ENCODE data around the gene OR2D2.

Gene OR2D2, protein sequence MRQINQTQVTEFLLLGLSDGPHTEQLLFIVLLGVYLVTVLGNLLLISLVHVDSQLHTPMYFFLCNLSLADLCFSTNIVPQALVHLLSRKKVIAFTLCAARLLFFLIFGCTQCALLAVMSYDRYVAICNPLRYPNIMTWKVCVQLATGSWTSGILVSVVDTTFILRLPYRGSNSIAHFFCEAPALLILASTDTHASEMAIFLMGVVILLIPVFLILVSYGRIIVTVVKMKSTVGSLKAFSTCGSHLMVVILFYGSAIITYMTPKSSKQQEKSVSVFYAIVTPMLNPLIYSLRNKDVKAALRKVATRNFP

GRCh38 chr11:6892400-6892799 is at the start of gene OR2D2:
OR2D2 (minus strand) TSS chr11:6892500; CDS start chr11:6892500, 0 bp downstream.
- H3K9me3 ChIP-seq (ENCODE audit: control insufficient read depth in 1 of 2, low read length in 2 of 2), result peaks cover 0 to 2% of the 10 kb centered on the region in 2 donors
- no peak within 1 kb of the TSS for H3K4me3 ChIP-seq (ENCODE audit: low read depth in 1 of 2, low read length in 2 of 2)
- no peak within 1 kb of the TSS for H3K27ac ChIP-seq (ENCODE audit: low read length)
- no peaks in the 10 kb centered on the region for H3K27me3 ChIP-seq (ENCODE audit: low read depth, low read length)
- no peaks in the 10 kb centered on the region for H3K4me1 ChIP-seq (ENCODE audit: control insufficient read depth in 1 of 2, insufficient read depth in 2 of 2, low read length in 2 of 2)
- H3K36me3 ChIP-seq (ENCODE audit: control insufficient read depth in 1 of 2, insufficient read depth in 2 of 2, low read length in 2 of 2), result no peaks in the 10 kb centered on the region

- no peak overlapping the region for H3K27ac ChIP-seq (ENCODE audit: low read length)
- no peaks in the 10 kb centered on the region for H3K9me3 ChIP-seq (ENCODE audit: control insufficient read depth in 1 of 2, low read length in 2 of 2)
- H3K4me3 ChIP-seq (ENCODE audit: low read depth in 1 of 2, low read length in 2 of 2), result no peak overlapping the region
- no peaks in the 10 kb centered on the region for H3K27me3 ChIP-seq (ENCODE audit: low read depth, low read length)
- no peaks in the 10 kb centered on the region for H3K36me3 ChIP-seq (ENCODE audit: control insufficient read depth in 1 of 2, insufficient read depth in 2 of 2, low read length in 2 of 2)
- H3K4me1 ChIP-seq (ENCODE audit: control insufficient read depth in 1 of 2, insufficient read depth in 2 of 2, low read length in 2 of 2), result no peaks in the 10 kb centered on the region
Observed at GRCh38 chr11:6941970-6942369, 49.7 kb upstream of the OR2D2 start.

GRCh38 chr11:6932145-6932544 is 39.8 kb upstream of the OR2D2 start:
- Histone ChIP-seq H3K4me3 (ENCODE audit: low read depth in 1 of 2, low read length in 2 of 2) (no peak overlapping the region), H3K36me3 (ENCODE audit: control insufficient read depth in 1 of 2, insufficient read depth in 2 of 2, low read length in 2 of 2) (no peaks in the 10 kb centered on the region), H3K9me3 (ENCODE audit: control insufficient read depth in 1 of 2, low read length in 2 of 2) (no peaks in the 10 kb centered on the region), H3K4me1 (ENCODE audit: control insufficient read depth in 1 of 2, insufficient read depth in 2 of 2, low read length in 2 of 2) (peaks cover 0 to 4% of the 10 kb centered on the region in 2 donors), H3K27me3 (ENCODE audit: low read depth, low read length) (no peaks in the 10 kb centered on the region), H3K27ac (ENCODE audit: low read length) (no peak overlapping the region)

- Histone ChIP-seq H3K36me3 (ENCODE audit: control insufficient read depth in 1 of 2, insufficient read depth in 2 of 2, low read length in 2 of 2) (no peaks in the 10 kb centered on the region), H3K9me3 (ENCODE audit: control insufficient read depth in 1 of 2, low read length in 2 of 2) (no peaks in the 10 kb centered on the region), H3K27me3 (ENCODE audit: low read depth, low read length) (no peaks in the 10 kb centered on the region), H3K27ac (ENCODE audit: low read length) (no peak overlapping the region), H3K4me1 (ENCODE audit: control insufficient read depth in 1 of 2, insufficient read depth in 2 of 2, low read length in 2 of 2) (peaks cover 0 to 6% of the 10 kb centered on the region in 2 donors), H3K4me3 (ENCODE audit: low read depth in 1 of 2, low read length in 2 of 2) (no peak overlapping the region)
Observed at GRCh38 chr11:6931146-6931713, 38.9 kb upstream of the OR2D2 start.

- no peaks in the 10 kb centered on the region for H3K9me3 ChIP-seq (ENCODE audit: control insufficient read depth in 1 of 2, low read length in 2 of 2)
- H3K36me3 ChIP-seq (ENCODE audit: control insufficient read depth in 1 of 2, insufficient read depth in 2 of 2, low read length in 2 of 2), result no peaks in the 10 kb centered on the region
- H3K4me3 ChIP-seq (ENCODE audit: low read depth in 1 of 2, low read length in 2 of 2), result no peak overlapping the region
- peaks cover 0 to 6% of the 10 kb centered on the region in 2 donors for H3K4me1 ChIP-seq (ENCODE audit: control insufficient read depth in 1 of 2, insufficient read depth in 2 of 2, low read length in 2 of 2)
- no peak overlapping the region for H3K27ac ChIP-seq (ENCODE audit: low read length)
- H3K27me3 ChIP-seq (ENCODE audit: low read depth, low read length), result no peaks in the 10 kb centered on the region
Observed at GRCh38 chr11:6928916-6929315, 36.6 kb upstream of the OR2D2 start.

GRCh38 chr11:6927030-6927617 is 34.8 kb upstream of the OR2D2 start:
- H3K36me3 ChIP-seq (ENCODE audit: control insufficient read depth in 1 of 2, insufficient read depth in 2 of 2, low read length in 2 of 2), result no peaks in the 10 kb centered on the region
- H3K4me3 ChIP-seq (ENCODE audit: low read depth in 1 of 2, low read length in 2 of 2), result peak overlapping the region; percentile 74 to 80
- H3K27ac ChIP-seq (ENCODE audit: low read length), result no peak overlapping the region
- peaks cover 0 to 6% of the 10 kb centered on the region in 2 donors for H3K4me1 ChIP-seq (ENCODE audit: control insufficient read depth in 1 of 2, insufficient read depth in 2 of 2, low read length in 2 of 2)
- no peaks in the 10 kb centered on the region for H3K27me3 ChIP-seq (ENCODE audit: low read depth, low read length)
- H3K9me3 ChIP-seq (ENCODE audit: control insufficient read depth in 1 of 2, low read length in 2 of 2), result no peaks in the 10 kb centered on the region

GRCh38 chr11:6926208-6927029 is 34.1 kb upstream of the OR2D2 start, which contains the start of gene ZNF215:
ZNF215 (plus strand) TSS chr11:6926426; CDS start chr11:6932273, 5,847 bp downstream.
- H3K27me3 ChIP-seq (ENCODE audit: low read depth, low read length), result no peaks in the 10 kb centered on the region
- peak within 1 kb of the TSS; percentile 74 to 80 for H3K4me3 ChIP-seq (ENCODE audit: low read depth in 1 of 2, low read length in 2 of 2)
- no peak within 1 kb of the TSS for H3K27ac ChIP-seq (ENCODE audit: low read length)
- H3K9me3 ChIP-seq (ENCODE audit: control insufficient read depth in 1 of 2, low read length in 2 of 2), result no peaks in the 10 kb centered on the region
- no peaks in the 10 kb centered on the region for H3K36me3 ChIP-seq (ENCODE audit: control insufficient read depth in 1 of 2, insufficient read depth in 2 of 2, low read length in 2 of 2)
- peaks cover 0 to 6% of the 10 kb centered on the region in 2 donors for H3K4me1 ChIP-seq (ENCODE audit: control insufficient read depth in 1 of 2, insufficient read depth in 2 of 2, low read length in 2 of 2)

- no peaks in the 10 kb centered on the region for H3K27me3 ChIP-seq (ENCODE audit: low read depth, low read length)
- peak overlapping the region; percentile 74 to 80 for H3K4me3 ChIP-seq (ENCODE audit: low read depth in 1 of 2, low read length in 2 of 2)
- no peaks in the 10 kb centered on the region for H3K9me3 ChIP-seq (ENCODE audit: control insufficient read depth in 1 of 2, low read length in 2 of 2)
- H3K36me3 ChIP-seq (ENCODE audit: control insufficient read depth in 1 of 2, insufficient read depth in 2 of 2, low read length in 2 of 2), result no peaks in the 10 kb centered on the region
- H3K4me1 ChIP-seq (ENCODE audit: control insufficient read depth in 1 of 2, insufficient read depth in 2 of 2, low read length in 2 of 2), result peaks cover 0 to 6% of the 10 kb centered on the region in 2 donors
- no peak overlapping the region for H3K27ac ChIP-seq (ENCODE audit: low read length)
Observed at GRCh38 chr11:6925636-6926207, 33.4 kb upstream of the OR2D2 start.

- peaks cover 0 to 6% of the 10 kb centered on the region in 2 donors for H3K4me1 ChIP-seq (ENCODE audit: control insufficient read depth in 1 of 2, insufficient read depth in 2 of 2, low read length in 2 of 2)
- no peak overlapping the region for H3K4me3 ChIP-seq (ENCODE audit: low read depth in 1 of 2, low read length in 2 of 2)
- no peaks in the 10 kb centered on the region for H3K27me3 ChIP-seq (ENCODE audit: low read depth, low read length)
- no peaks in the 10 kb centered on the region for H3K36me3 ChIP-seq (ENCODE audit: control insufficient read depth in 1 of 2, insufficient read depth in 2 of 2, low read length in 2 of 2)
- no peaks in the 10 kb centered on the region for H3K9me3 ChIP-seq (ENCODE audit: control insufficient read depth in 1 of 2, low read length in 2 of 2)
- H3K27ac ChIP-seq (ENCODE audit: low read length), result no peak overlapping the region
Observed at GRCh38 chr11:6925007-6925577, 32.8 kb upstream of the OR2D2 start.

DNA sequence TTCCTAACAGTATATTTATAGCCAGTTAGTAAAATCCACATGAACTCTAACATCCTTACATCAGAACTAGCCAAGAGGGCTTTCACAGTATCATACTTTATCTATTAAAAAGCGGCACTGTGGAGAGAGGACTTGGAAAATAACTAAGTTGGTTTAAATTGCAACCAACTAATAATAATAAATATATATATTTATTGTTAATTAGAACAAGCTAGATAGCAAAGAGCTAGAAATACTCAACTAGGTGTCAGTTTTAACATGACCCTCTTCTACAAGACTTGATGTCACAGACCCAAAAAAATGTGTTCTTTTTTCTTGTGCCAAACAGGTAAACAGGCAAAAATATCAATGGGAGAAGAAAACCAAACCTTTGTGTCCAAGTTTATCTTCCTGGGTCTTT is 28.4 kb upstream of the OR2D2 start, which contains the start of gene OR2D3:
TSS of gene OR2D3 (plus strand) at position 301 of the 400 bp plus-strand sequence. CDS start at position 301, 0 bp downstream.
- Histone ChIP-seq H3K27me3 (ENCODE audit: low read depth, low read length) (no peaks in the 10 kb centered on the region), H3K4me3 (ENCODE audit: low read depth in 1 of 2, low read length in 2 of 2) (no peak within 1 kb of the TSS), H3K4me1 (ENCODE audit: control insufficient read depth in 1 of 2, insufficient read depth in 2 of 2, low read length in 2 of 2) (no peaks in the 10 kb centered on the region), H3K36me3 (ENCODE audit: control insufficient read depth in 1 of 2, insufficient read depth in 2 of 2, low read length in 2 of 2) (no peaks in the 10 kb centered on the region), H3K9me3 (ENCODE audit: control insufficient read depth in 1 of 2, low read length in 2 of 2) (no peaks in the 10 kb centered on the region), H3K27ac (ENCODE audit: low read length) (no peak within 1 kb of the TSS)

All from muscle layer of duodenum (tissue), 2 donors.